Endothelial cell of umbilical vein (primary cell): ENCODE measurements around the gene MED13. TPM values are rescaled to one million over a fixed set of nuclear protein-coding genes. Genes with fewer than 3 reads are reported as not detected.

Experiments used
- BruUV-seq: library from RNA; stranded (reverse); fragments of 400-500 nt; replicated peaks from 2 replicates; lab custom pipeline; 2021; lab: Mats Ljungman, UMichigan
- CTCF ChIA-PET: fragments of 300-600, 350-600 bp; sonication (Branson Sonifier 250); formaldehyde crosslinking; loops from one replicate; lab custom pipeline; 2021; ENCODE audit warnings: antibody characterized with exemption, inconsistent platforms; lab: Charles Lee
- POLR2A ChIA-PET: fragments of 300-600, 350-600 bp; sonication (Branson Sonifier 250); formaldehyde crosslinking; loops from one replicate; lab custom pipeline; 2021; ENCODE audit warnings: antibody characterized with exemption, inconsistent platforms; lab: Charles Lee
- DNase-seq: peaks from one replicate; pipeline ENCODE4 v3.0.0-alpha.2; 2011; ENCODE audit warnings: low read depth, low spot score
- FAIRE-seq: peaks from 2 replicates; lab custom pipeline; 2011; peaks lifted over from hg19 to GRCh38; lab: Jason Lieb, UNC
- H2AFZ ChIP-seq: 2 replicates; pipeline ENCODE4 v1.6.0; 2012; ENCODE audit warnings: low read depth, low read length, control low read depth, inconsistent platforms
- H3K27ac ChIP-seq: 2 replicates; pipeline ENCODE4 v1.5.1; 2011; ENCODE audit warnings: low read depth, mild to moderate bottlenecking, control low read depth, low read length, moderate library complexity; ENCODE audit not compliant: insufficient read depth
- H3K27me3 ChIP-seq, 2 experiments: 2 replicates each; pipeline versions ENCODE4 v1.6.0 to v1.6.1; 2011; ENCODE audit warnings: low read length in 2 of 2, mixed read lengths in 1 of 2; ENCODE audit not compliant: control insufficient read depth in 2 of 2, insufficient read depth in 2 of 2
- H3K36me3 ChIP-seq, 2 experiments: 2 replicates in 1 of 2; 3 replicates in 1 of 2; pipeline ENCODE4 v1.5.1; 2011; ENCODE audit warnings: low read length in 2 of 2, mild to moderate bottlenecking in 1 of 2, moderate library complexity in 1 of 2; ENCODE audit not compliant: control insufficient read depth in 2 of 2, insufficient read depth in 2 of 2; ENCODE audit errors: extremely low read depth in 1 of 2
- H3K4me1 ChIP-seq: 3 replicates; pipeline ENCODE4 v1.5.1; 2011; ENCODE audit warnings: mild to moderate bottlenecking, low read length; ENCODE audit not compliant: control insufficient read depth, insufficient read depth; ENCODE audit errors: extremely low read depth
- H3K4me2 ChIP-seq: 2 replicates; pipeline ENCODE4 v1.6.1; 2011; ENCODE audit warnings: low read length, control low read depth, mixed read lengths; ENCODE audit not compliant: insufficient read depth
- H3K4me3 ChIP-seq, 3 experiments: fragments of 200-600 bp in 1 of 3; sonication (generic), shearing (Covaris generic) in 1 of 3; replicated peaks in 1 of 3; 2 replicates each; pipeline ENCODE4 v1.5.1; 2011 to 2016; ENCODE audit warnings: control low read depth in 3 of 3, low read length in 3 of 3, mild to moderate bottlenecking in 2 of 3, inconsistent platforms in 1 of 3, low read depth in 1 of 3, moderate library complexity in 1 of 3; ENCODE audit not compliant: insufficient read depth in 1 of 3
- H3K79me2 ChIP-seq: 2 replicates; pipeline ENCODE4 v1.6.0; 2012; ENCODE audit warnings: low read length, inconsistent platforms; ENCODE audit not compliant: control insufficient read depth, insufficient read depth
- H3K9ac ChIP-seq: replicated peaks from 2 replicates; pipeline ENCODE3; 2011; ENCODE audit warnings: low read length, control low read depth; ENCODE audit not compliant: insufficient read depth; ENCODE audit errors: extremely low read depth
- H3K9me1 ChIP-seq: replicated peaks from 3 replicates; pipeline ENCODE4 v1.6.0; 2011; ENCODE audit warnings: mild to moderate bottlenecking, low read length; ENCODE audit not compliant: control insufficient read depth, insufficient read depth; ENCODE audit errors: extremely low read depth
- H3K9me3 ChIP-seq: replicated peaks from 2 replicates; pipeline ENCODE4 v1.5.1; 2012; ENCODE audit warnings: low read length, inconsistent platforms; ENCODE audit not compliant: control insufficient read depth, insufficient read depth
- H4K20me1 ChIP-seq: replicated peaks from 2 replicates; pipeline ENCODE3; 2011; ENCODE audit warnings: mild to moderate bottlenecking, low read length; ENCODE audit not compliant: control insufficient read depth, insufficient read depth; ENCODE audit errors: extremely low read depth
- FOS ChIP-seq: IDR thresholded peaks from 2 replicates; pipeline ENCODE4 v1.6.1; 2011; ENCODE audit warnings: mild to moderate bottlenecking, low read length, moderate library complexity, borderline replicate concordance; ENCODE audit not compliant: insufficient read depth
- JUN ChIP-seq: IDR thresholded peaks from 2 replicates; pipeline ENCODE4 v1.6.1; 2011; ENCODE audit warnings: borderline replicate concordance, low read depth; ENCODE audit not compliant: insufficient read length, insufficient read depth
- POLR2AphosphoS5 ChIP-seq: IDR thresholded peaks from 2 replicates; pipeline ENCODE4 v1.6.1; 2012; ENCODE audit warnings: low read depth, mild to moderate bottlenecking, control low read depth, low read length, moderate library complexity; ENCODE audit not compliant: insufficient read depth
- dilution Hi-C: fragments of 300-500 bp; cut with MboI; formaldehyde crosslinking; loops from one replicate; pipeline ENCODE4 v1.15.0; 2019; ENCODE audit warnings: low sequenced_read_pairs; ENCODE audit not compliant: extremely low pct_ligation_motif_present
- intact Hi-C: fragments of 100-400 bp; cut with micrococcal nuclease; formaldehyde crosslinking; loops from one replicate; pipeline ENCODE4 v1.10.0; 2022
- polyA plus RNA-seq, 4 experiments: library from polyadenylated mRNA; depleted of rRNA in 3 of 4; stranded (reverse) in 3 of 4; unstranded in 1 of 4; fragments of >200 nt; gene quantifications; 2 replicates each; pipeline versions ENCODE4 v1.2.1 to v1.2.3, GENCODE V29; 2011 to 2012; ENCODE audit warnings: missing spikeins in 1 of 4
- total RNA-seq: library from RNA; stranded (reverse); gene quantifications from 2 replicates; pipeline ENCODE4 v1.2.3, GENCODE V29; 2021

Gene MED13
- total and polyA plus RNA-seq, 2 donors (not counting 3 experiments of a cell fraction or from before 2014, with no cell fraction given) = 11.6 to 49.6 TPM

DNA sequence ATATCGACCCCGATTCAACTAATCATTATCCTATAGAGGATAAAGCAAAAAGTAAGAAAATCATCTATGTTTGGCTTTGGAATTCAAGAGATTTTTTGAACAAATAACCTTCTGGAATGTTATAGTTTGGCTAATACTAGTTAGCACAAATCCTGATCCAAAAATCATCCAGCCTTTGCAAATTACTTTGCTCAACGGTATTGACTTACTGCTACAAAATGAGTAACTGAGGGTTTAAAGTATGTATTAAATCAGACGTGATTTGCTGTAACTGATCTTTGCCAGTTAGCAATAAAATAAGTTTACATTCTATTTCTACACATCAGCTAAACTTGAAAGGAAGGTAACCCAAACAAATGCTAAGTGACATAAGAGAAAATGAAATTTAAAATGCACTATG, 6.5 kb downstream of the MED13 start:
- H3K9me3 ChIP-seq = no peaks in the 10 kb centered on the region
- ChIA-PET CTCF (no interaction called here), POLR2A (no interaction called here)
- H2AFZ ChIP-seq = no peak overlapping the region
- H3K27me3 ChIP-seq = no peaks in the 10 kb centered on the region
- no TSS peak for BruUV-seq
- dilution Hi-C loops (no loop called here), intact Hi-C loops (no loop called here)
- H3K4me1 ChIP-seq = peaks cover 19% of the 10 kb centered on the region
- FAIRE-seq (no peak), DNase-seq (no peak)
- H3K27ac ChIP-seq = no peak overlapping the region
- no peak overlapping the region for H3K4me3 ChIP-seq
- no peak overlapping the region for H3K9ac ChIP-seq
- H3K36me3 ChIP-seq = peaks cover 0 to 2% of the 10 kb centered on the region in 2 experiments
- H3K79me2 ChIP-seq = peaks cover 93% of the 10 kb centered on the region
- peaks cover 2% of the 10 kb centered on the region for H3K9me1 ChIP-seq
- H4K20me1 ChIP-seq = peaks cover 17% of the 10 kb centered on the region
- no peak overlapping the region for H3K4me2 ChIP-seq
- TF ChIP-seq POLR2AphosphoS5 = no peak
- TF ChIP-seq JUN = no peak

DNA sequence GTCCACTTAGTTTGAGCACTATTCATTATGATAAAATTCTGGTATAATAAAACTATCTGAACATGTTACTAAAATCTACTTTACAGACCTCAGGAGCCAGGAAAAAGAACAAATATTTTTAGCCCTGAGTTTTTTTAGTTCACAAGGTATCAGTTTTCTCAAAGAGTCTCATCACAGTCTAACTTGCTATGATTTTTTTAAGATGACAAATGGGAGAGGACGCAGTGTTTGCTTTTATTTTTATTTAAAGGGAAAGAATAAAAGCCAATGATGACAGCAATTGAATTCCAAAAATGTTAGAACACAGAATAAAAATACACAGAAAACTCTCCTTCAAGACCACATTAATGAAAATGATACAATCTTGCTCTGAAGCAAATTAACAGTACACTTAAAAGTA, 7.4 kb downstream of the MED13 start:
- Histone ChIP-seq H3K4me1 (peaks cover 11% of the 10 kb centered on the region), H3K4me3 (no peak overlapping the region), H3K9me1 (peaks cover 2% of the 10 kb centered on the region), H3K79me2 (peaks cover 92% of the 10 kb centered on the region), H4K20me1 (peaks cover 21% of the 10 kb centered on the region), H3K4me2 (no peak overlapping the region), H3K9me3 (no peaks in the 10 kb centered on the region), H3K27me3 (no peaks in the 10 kb centered on the region), H3K9ac (no peak overlapping the region), H3K27ac (no peak overlapping the region), H3K36me3 (peaks cover 0 to 2% of the 10 kb centered on the region in 2 experiments), H2AFZ (no peak overlapping the region)
- intact Hi-C loops (no loop called here), dilution Hi-C loops (no loop called here)
- DNase-seq = no peak
- no TSS peak for BruUV-seq
- FAIRE-seq = no peak
- TF ChIP-seq JUN (no peak), FOS (no peak)
- ChIA-PET CTCF (interaction anchor here (1.7 kb wide), 1 partner anchor 8 kb away, joined by 5 read pairs; no protein-coding TSS in a partner anchor), POLR2A (no interaction called here)
